Measurements from ENCODE around the gene GGN.
A peak's percentile ranks its signal among the peaks of the same experiment; 100 is the strongest.
"Not testable (repeated sequence)": the region's sequence is repeated elsewhere in the genome, so short reads cannot be mapped to it uniquely, and the experiment has no call there.

GGN gene

GRCh38 chr19:38360839-38361631 lies 26.8 kb downstream of the GGN start:
- DNase-seq, result no peak

GRCh38 chr19:38360351-38360750 lies 27.5 kb downstream of the GGN start:
- no peak for DNase-seq

- no peak for DNase-seq
These were observed 28.4 kb downstream of the GGN start for GRCh38 chr19:38359242-38360021.

- no peak for DNase-seq
These were observed 29.8 kb downstream of the GGN start for GRCh38 chr19:38358071-38358470.

- DNase-seq, result no peak
These were observed 31.8 kb downstream of the GGN start for GRCh38 chr19:38355728-38356725.

- no peak for DNase-seq
These were observed 35.2 kb downstream of the GGN start for GRCh38 chr19:38352611-38353010.

- no peak for DNase-seq
These were observed 35.9 kb downstream of the GGN start for GRCh38 chr19:38351865-38352395.

GRCh38 chr19:38350883-38351282 lies 37.0 kb downstream of the GGN start:
- no peak for DNase-seq

- no peak for DNase-seq
These were observed 41.0 kb downstream of the GGN start for GRCh38 chr19:38346837-38347236.

- DNase-seq, result no peak
These were observed 46.9 kb downstream of the GGN start for GRCh38 chr19:38340927-38341326.

GRCh38 chr19:38339011-38339410 lies 48.8 kb downstream of the GGN start:
- DNase-seq, result not testable (repeated sequence)

- DNase-seq, result no peak
These were observed 50.5 kb downstream of the GGN start for GRCh38 chr19:38337360-38337653.

- DNase-seq, result peak; percentile 96 to 97
These were observed 51.0 kb downstream of the GGN start for GRCh38 chr19:38336638-38337359.

GRCh38 chr19:38335949-38336637 lies 51.7 kb downstream of the GGN start:
- DNase-seq, result peak; percentile 95 to 96

Data from CD4-positive, alpha-beta T cell treated with Interferon alpha-2 for 1 hour (primary cell).